Nephron (organoid): ENCODE data around the gene DNLZ.
"Not testable (repeated sequence)": the region's sequence is repeated elsewhere in the genome, so short reads cannot be mapped to it uniquely, and the experiment has no call there.

Source experiments
- H3K27ac Mint-ChIP-seq, 3 experiments: 2 replicates each; pipeline ENCODE4 v1.8.0; 2020; ENCODE audit warnings: mixed read lengths in 3 of 3, mild to moderate bottlenecking in 2 of 3, moderate library complexity in 1 of 3
- H3K27me3 Mint-ChIP-seq: 2 replicates; pipeline ENCODE4 v1.8.0; 2021; ENCODE audit warnings: low read depth, mild to moderate bottlenecking, moderate library complexity, mixed read lengths
- H3K36me3 Mint-ChIP-seq: 2 replicates; pipeline ENCODE4 v1.8.0; 2020; ENCODE audit warnings: low read depth, mixed read lengths
- H3K4me1 Mint-ChIP-seq: 2 replicates; pipeline ENCODE4 v1.8.0; 2020; ENCODE audit warnings: mixed read lengths
- H3K4me3 Mint-ChIP-seq, 3 experiments: 2 replicates each; pipeline ENCODE4 v1.8.0; 2020; ENCODE audit warnings: mild to moderate bottlenecking in 3 of 3, mixed read lengths in 3 of 3, moderate library complexity in 2 of 3
- H3K9me3 Mint-ChIP-seq: 2 replicates; pipeline ENCODE4 v1.8.0; 2020; ENCODE audit warnings: mixed read lengths
- CTCF ChIP-seq, 3 experiments: fragments of 200-600 bp; sonication (generic); IDR thresholded peaks; one replicate each; pipeline ENCODE4 v1.5.0; 2021; ENCODE audit warnings: antibody characterized with exemption in 3 of 3; ENCODE audit not compliant: unreplicated experiment in 3 of 3

DNLZ gene

GRCh38 chr9:136353088-136353487 is 10.5 kb downstream of the DNLZ start:
- Mint-ChIP-seq H3K27ac (peak overlapping the region in 1 of 3 experiments; percentile 48), H3K27me3 (no peaks in the 10 kb centered on the region), H3K36me3 (no peaks in the 10 kb centered on the region), H3K4me1 (peaks cover 8% of the 10 kb centered on the region), H3K4me3 (peak overlapping the region in 1 of 3 experiments; percentile 5), H3K9me3 (no peaks in the 10 kb centered on the region)
- TF ChIP-seq CTCF (IDR thresholded peaks at IDR 0.05; ENCODE audit: unreplicated experiment in 3 of 3) = no peak

- Mint-ChIP-seq H3K4me3 (peak overlapping the region in 1 of 3 experiments; percentile 5), H3K27me3 (no peaks in the 10 kb centered on the region), H3K4me1 (peaks cover 8% of the 10 kb centered on the region), H3K27ac (peak overlapping the region in 1 of 3 experiments; percentile 48), H3K36me3 (no peaks in the 10 kb centered on the region), H3K9me3 (no peaks in the 10 kb centered on the region)
- no peak for TF ChIP-seq CTCF (IDR thresholded peaks at IDR 0.05; ENCODE audit: unreplicated experiment in 3 of 3)
These were observed 10.9 kb downstream of the DNLZ start for GRCh38 chr9:136352682-136353081.

- not testable (repeated sequence) for H3K27ac Mint-ChIP-seq, H3K9me3 Mint-ChIP-seq, H3K4me3 Mint-ChIP-seq, H3K27me3 Mint-ChIP-seq, H3K4me1 Mint-ChIP-seq, H3K36me3 Mint-ChIP-seq
These were observed 11.7 kb downstream of the DNLZ start for GRCh38 chr9:136351868-136352267.

GRCh38 chr9:136351252-136351800 is 12.2 kb downstream of the DNLZ start:
- Mint-ChIP-seq H3K36me3 (no peaks in the 10 kb centered on the region), H3K4me3 (no peak overlapping the region), H3K4me1 (peaks cover 8% of the 10 kb centered on the region), H3K27me3 (no peaks in the 10 kb centered on the region), H3K27ac (no peak overlapping the region), H3K9me3 (no peaks in the 10 kb centered on the region)
- no peak for TF ChIP-seq CTCF (IDR thresholded peaks at IDR 0.05; ENCODE audit: unreplicated experiment in 3 of 3)

GRCh38 chr9:136349546-136349945 is 14.0 kb downstream of the DNLZ start:
- Mint-ChIP-seq H3K9me3 (no peaks in the 10 kb centered on the region), H3K27ac (no peak overlapping the region), H3K36me3 (no peaks in the 10 kb centered on the region), H3K4me1 (peaks cover 6% of the 10 kb centered on the region), H3K4me3 (no peak overlapping the region), H3K27me3 (no peaks in the 10 kb centered on the region)
- TF ChIP-seq CTCF (IDR thresholded peaks at IDR 0.05; ENCODE audit: unreplicated experiment in 3 of 3) = no peak

GRCh38 chr9:136348691-136349090 is 14.9 kb downstream of the DNLZ start:
- no peaks in the 10 kb centered on the region for H3K4me1 Mint-ChIP-seq
- no peak for TF ChIP-seq CTCF (IDR thresholded peaks at IDR 0.05; ENCODE audit: unreplicated experiment in 3 of 3)
- no peak overlapping the region for H3K4me3 Mint-ChIP-seq
- no peaks in the 10 kb centered on the region for H3K9me3 Mint-ChIP-seq
- no peak overlapping the region for H3K27ac Mint-ChIP-seq
- H3K27me3 Mint-ChIP-seq = no peaks in the 10 kb centered on the region
- H3K36me3 Mint-ChIP-seq = no peaks in the 10 kb centered on the region
